Activated CD4-positive, alpha-beta T cell treated with anti-CD3 and anti-CD28 coated beads for 36 hours (primary cell): ENCODE data around the gene MEIS3. TPM values are rescaled to one million over a fixed set of nuclear protein-coding genes. Genes with fewer than 3 reads are reported as not detected.
"Not testable (repeated sequence)": the region's sequence is repeated elsewhere in the genome, so short reads cannot be mapped to it uniquely, and the experiment has no call there.

Source experiments
- ATAC-seq: fragments of 200-7000 bp; cut with Tn5 transposase; one replicate; pipeline ENCODE4 v1.10.0; 2021; ENCODE audit warnings: mild to moderate bottlenecking, moderate library complexity
- CTCF ChIA-PET: fragments of 350-600 bp; sonication (Branson Sonifier 250); formaldehyde crosslinking; loops from one replicate; lab custom pipeline; 2021; ENCODE audit warnings: antibody characterized with exemption; lab: Charles Lee
- POLR2A ChIA-PET: fragments of 350-600 bp; sonication (Branson Sonifier 250); formaldehyde crosslinking; loops from one replicate; lab custom pipeline; 2021; ENCODE audit warnings: antibody characterized with exemption, inconsistent platforms; lab: Charles Lee
- DNase-seq: peaks from one replicate; pipeline ENCODE4 v3.0.0-alpha.2; 2020
- H3K27ac Mint-ChIP-seq: one replicate; pipeline ENCODE4 v1.8.0; 2021; ENCODE audit warnings: mixed read lengths
- H3K27me3 Mint-ChIP-seq: one replicate; pipeline ENCODE4 v1.8.0; 2021; ENCODE audit warnings: mixed read lengths
- H3K36me3 Mint-ChIP-seq: one replicate; pipeline ENCODE4 v1.8.0; 2021; ENCODE audit warnings: low read depth, mixed read lengths
- H3K4me1 Mint-ChIP-seq: one replicate; pipeline ENCODE4 v1.8.0; 2021; ENCODE audit warnings: mixed read lengths
- H3K4me3 Mint-ChIP-seq: one replicate; pipeline ENCODE4 v1.8.0; 2021; ENCODE audit warnings: mild to moderate bottlenecking, moderate library complexity, mixed read lengths
- H3K9me3 Mint-ChIP-seq: one replicate; pipeline ENCODE4 v1.8.0; 2021; ENCODE audit warnings: low read depth, mixed read lengths
- intact Hi-C, 2 experiments: fragments of 100-400 bp; cut with DNase I in 1 of 2; cut with micrococcal nuclease in 1 of 2; formaldehyde crosslinking; loops; one replicate each; pipeline versions ENCODE4 v1.14.2 to v1.15.1; 2022 to 2024; cut with DNase I, micrococcal nuclease
- total RNA-seq, 2 experiments: library from RNA; stranded (reverse); gene quantifications; one replicate each; pipeline ENCODE4 v1.2.3, GENCODE V29; 2021

Gene MEIS3
- total RNA-seq, 2 experiments from 2014 or later: 0.28 TPM; not detected in 1

DNA sequence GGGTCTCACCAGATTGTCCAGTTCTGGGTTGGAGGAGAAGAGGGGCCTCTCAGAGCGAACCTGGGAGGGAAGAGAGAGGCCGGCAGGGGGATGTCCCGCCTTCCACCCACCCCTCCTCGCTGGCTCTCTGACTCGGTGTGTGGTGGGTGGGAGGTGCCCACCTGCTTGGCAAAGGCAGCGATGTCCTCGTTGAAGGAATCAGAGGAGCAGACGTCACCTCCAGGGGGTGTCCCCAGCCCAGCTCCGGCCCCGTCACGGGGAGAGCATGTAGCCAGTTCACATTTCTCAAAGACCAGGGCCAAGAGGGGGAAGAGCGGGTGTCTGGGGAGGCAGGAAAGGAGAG lies 2.7 kb downstream of the MEIS3 start:
- Mint-ChIP-seq H3K9me3 (no peaks in the 10 kb centered on the region), H3K36me3 (no peaks in the 10 kb centered on the region), H3K4me1 (peaks cover 25% of the 10 kb centered on the region), H3K4me3 (no peak overlapping the region), H3K27ac (no peak overlapping the region), H3K27me3 (peaks cover 59% of the 10 kb centered on the region)
- intact Hi-C loops: no loop called here
- no peak for DNase-seq
- ATAC-seq: no peak
- ChIA-PET CTCF (no interaction called here), POLR2A (no interaction called here)

DNA sequence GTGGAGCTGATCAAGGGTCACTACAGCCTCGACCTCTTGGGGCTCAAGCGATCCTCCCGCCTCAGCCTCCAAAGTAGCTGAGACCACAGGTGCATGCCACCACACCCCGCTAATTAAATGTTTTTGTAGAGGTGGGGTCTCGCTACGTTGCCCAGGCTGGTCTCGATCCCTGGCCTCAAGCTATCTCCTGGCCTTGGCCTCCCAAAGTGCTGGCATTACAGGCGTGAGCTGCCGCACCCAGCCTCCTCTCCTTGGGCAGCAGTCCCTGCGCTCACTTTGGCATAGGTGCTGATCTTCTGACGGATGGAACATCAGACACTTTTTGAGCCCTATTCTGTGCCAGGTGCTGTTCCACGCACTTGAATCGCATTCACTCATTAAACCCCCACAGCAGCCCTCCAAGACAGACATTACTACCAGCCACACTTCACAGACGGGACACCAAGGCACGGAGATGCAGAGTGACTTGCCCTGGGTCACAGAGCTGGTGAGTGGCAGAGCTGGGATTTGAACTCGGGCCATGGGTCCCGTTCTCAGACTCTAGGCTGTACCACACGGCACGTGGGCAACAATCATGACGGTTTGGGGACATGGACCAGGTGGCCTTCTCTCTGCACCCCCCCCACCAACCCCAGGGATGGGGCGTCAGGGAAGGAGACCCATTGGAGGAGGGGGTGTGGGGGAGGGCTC lies 3.2 kb downstream of the MEIS3 start:
- ChIA-PET CTCF (interaction anchor here (0.7 to 1.3 kb wide), 4 partner anchors 12 to 283 kb away, joined by 3 to 7 read pairs (median 4); no protein-coding TSS in a partner anchor), POLR2A (no interaction called here)
- ATAC-seq (no peak), DNase-seq (no peak)
- Mint-ChIP-seq H3K4me1 (peaks cover 22% of the 10 kb centered on the region), H3K36me3 (no peaks in the 10 kb centered on the region), H3K27ac (no peak overlapping the region), H3K4me3 (no peak overlapping the region), H3K9me3 (no peaks in the 10 kb centered on the region), H3K27me3 (peaks cover 54% of the 10 kb centered on the region)
- intact Hi-C loops: no loop called here

DNA sequence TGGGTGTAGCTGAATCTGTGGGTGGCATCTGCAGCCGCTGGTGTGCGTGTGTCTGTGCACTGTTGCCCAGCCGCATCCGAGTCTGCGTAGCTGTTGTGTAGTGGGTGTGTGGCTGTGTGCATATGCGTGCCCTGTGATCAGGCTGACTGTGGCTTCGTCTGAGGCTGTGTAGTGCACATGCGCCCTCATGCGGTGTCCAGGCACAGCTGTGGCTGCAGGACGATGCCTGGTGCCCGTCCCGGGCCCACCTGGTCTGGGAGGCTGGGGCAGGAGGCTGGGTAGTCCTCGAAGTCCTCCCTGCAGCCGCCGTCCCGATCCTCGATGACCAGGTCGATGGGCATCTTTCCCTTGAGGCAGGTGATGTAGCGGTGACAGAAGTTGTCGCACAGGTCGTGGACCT lies 4.9 kb downstream of the MEIS3 start:
- Mint-ChIP-seq H3K27me3 (peaks cover 42% of the 10 kb centered on the region), H3K9me3 (no peaks in the 10 kb centered on the region), H3K4me3 (no peak overlapping the region), H3K4me1 (peaks cover 14% of the 10 kb centered on the region), H3K36me3 (no peaks in the 10 kb centered on the region), H3K27ac (no peak overlapping the region)
- ChIA-PET POLR2A (no interaction called here), CTCF (interaction anchor here (1.2 to 1.3 kb wide), 2 partner anchors 14 kb away, joined by 3 to 7 read pairs; no protein-coding TSS in a partner anchor)
- intact Hi-C loops: no loop called here
- ATAC-seq (no peak), DNase-seq (no peak)

DNA sequence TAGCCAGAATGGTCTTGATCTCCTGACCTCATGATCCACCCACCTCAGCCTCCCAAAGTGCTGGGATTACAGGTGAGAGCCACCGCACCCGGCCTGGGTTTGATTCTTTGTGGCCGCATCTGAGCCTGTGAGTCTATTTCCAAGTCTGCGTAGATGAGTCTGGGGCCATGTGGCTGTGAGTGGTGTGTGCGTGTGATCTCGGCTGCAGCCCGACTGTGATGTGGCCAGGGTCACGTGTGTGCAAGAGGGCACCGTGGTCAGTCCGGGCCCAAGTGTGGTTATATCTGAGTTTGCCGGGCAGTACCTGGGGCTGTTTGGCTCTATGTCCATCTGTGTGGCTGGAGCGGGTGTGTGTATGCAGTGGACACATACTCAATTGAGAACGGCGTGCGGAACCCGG lies 5.4 kb downstream of the MEIS3 start:
- Mint-ChIP-seq H3K36me3 (no peaks in the 10 kb centered on the region), H3K4me3 (no peak overlapping the region), H3K27ac (no peak overlapping the region), H3K4me1 (peaks cover 14% of the 10 kb centered on the region), H3K27me3 (peaks cover 46% of the 10 kb centered on the region), H3K9me3 (no peaks in the 10 kb centered on the region)
- intact Hi-C loops: no loop called here
- no peak for ATAC-seq
- CTCF ChIA-PET: interaction anchor here (1.2 kb wide), 1 partner anchor 14 kb away, joined by 3 read pairs; no protein-coding TSS in a partner anchor
- no peak for DNase-seq
- POLR2A ChIA-PET: no interaction called here

DNA sequence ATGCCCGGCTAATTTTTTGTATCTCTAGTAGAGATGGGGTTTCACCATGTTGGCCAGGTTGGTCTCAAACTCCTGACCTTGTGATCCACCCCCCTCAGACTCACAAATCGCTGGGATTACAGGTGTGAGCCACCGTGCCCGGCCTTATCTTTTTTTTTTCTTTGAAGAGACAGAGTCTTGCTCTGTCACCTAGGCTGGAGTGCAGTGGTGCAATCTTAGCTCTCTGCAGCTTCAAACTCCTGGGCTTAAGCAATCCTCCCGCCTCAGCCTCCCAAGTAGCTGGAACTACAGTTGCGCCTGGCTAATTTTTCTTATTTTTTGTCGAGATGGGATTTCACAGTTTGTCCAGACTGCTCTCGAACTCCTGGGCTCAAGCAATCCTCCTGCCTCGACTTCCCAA lies 7.6 kb downstream of the MEIS3 start:
- intact Hi-C loops, DNase-seq, H3K9me3 Mint-ChIP-seq, H3K36me3 Mint-ChIP-seq, H3K27ac Mint-ChIP-seq, ATAC-seq, POLR2A ChIA-PET, CTCF ChIA-PET, H3K4me3 Mint-ChIP-seq, H3K4me1 Mint-ChIP-seq: not testable (repeated sequence)
- H3K27me3 Mint-ChIP-seq: peaks cover 35% of the 10 kb centered on the region

DNA sequence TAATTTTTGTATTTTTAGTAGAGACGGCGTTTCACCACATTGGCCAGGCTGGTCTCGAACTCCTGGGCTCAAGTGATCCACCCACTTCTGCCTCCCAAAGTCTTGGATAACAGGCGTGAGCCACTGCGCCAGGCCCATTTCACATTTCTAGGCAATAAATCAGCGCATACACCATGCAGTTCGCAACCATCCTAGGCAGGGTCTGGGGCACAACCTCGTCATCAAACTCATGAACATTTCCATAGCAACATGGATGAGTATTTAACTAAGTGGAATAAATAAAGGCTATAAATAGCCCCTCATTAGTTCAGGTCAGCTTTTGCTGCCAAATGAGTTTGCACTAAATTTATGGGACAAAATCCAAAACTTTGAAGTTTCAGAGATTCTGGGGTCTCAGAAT lies 8.2 kb downstream of the MEIS3 start:
- no peaks in the 10 kb centered on the region for H3K36me3 Mint-ChIP-seq
- H3K4me1 Mint-ChIP-seq: no peaks in the 10 kb centered on the region
- no peak for ATAC-seq
- ChIA-PET POLR2A (no interaction called here), CTCF (no interaction called here)
- no peak for DNase-seq
- H3K27ac Mint-ChIP-seq: no peak overlapping the region
- intact Hi-C loops: no loop called here
- H3K27me3 Mint-ChIP-seq: peaks cover 35% of the 10 kb centered on the region
- H3K4me3 Mint-ChIP-seq: no peak overlapping the region
- no peaks in the 10 kb centered on the region for H3K9me3 Mint-ChIP-seq

DNA sequence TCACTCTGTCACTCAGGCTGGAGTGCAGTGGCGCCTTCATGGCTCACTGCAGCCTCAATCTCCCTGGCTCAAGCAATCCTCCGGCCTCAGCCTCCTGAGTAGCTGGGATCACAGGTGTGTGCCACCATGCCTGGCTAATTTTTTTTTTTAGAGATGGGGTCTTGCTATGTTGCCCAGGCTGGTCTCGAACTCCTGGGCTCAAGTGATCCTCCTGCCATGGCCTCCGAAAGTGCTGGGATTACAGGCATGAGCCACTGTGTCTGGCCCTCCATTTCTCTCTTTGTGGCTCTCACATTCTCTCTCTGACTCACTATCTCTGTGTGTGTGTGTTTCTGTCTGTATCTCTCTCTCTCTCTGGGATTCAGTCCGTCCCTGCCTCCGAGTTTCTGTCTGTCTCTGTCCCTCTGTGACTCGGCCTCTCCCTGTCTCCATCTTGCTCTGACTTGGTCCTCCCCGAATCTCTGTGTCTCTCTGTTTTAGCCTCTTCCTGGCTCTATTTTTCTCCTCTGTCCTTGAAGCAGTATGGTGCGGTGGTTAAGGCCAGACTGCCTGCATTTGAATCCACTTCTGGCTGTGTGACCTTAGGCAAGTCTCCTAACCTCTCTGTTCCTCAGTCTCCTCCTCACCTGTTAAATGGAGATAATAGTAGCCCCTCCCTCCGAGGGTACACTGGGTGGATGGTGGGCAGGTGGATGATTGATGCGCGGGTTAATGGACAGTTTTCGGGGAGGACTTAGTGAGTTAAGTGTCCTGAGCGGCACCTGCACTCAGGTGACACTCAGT lies 11.0 kb downstream of the MEIS3 start:
- Mint-ChIP-seq H3K4me3 (no peak overlapping the region), H3K27ac (no peak overlapping the region), H3K27me3 (peaks cover 33% of the 10 kb centered on the region), H3K9me3 (no peaks in the 10 kb centered on the region), H3K36me3 (no peaks in the 10 kb centered on the region), H3K4me1 (no peaks in the 10 kb centered on the region)
- CTCF ChIA-PET: interaction anchor here (0.6 kb wide), 1 partner anchor 110 kb away, joined by 3 read pairs; no protein-coding TSS in a partner anchor
- intact Hi-C loops: no loop called here
- ATAC-seq (no peak), DNase-seq (no peak)
- POLR2A ChIA-PET: no interaction called here

DNA sequence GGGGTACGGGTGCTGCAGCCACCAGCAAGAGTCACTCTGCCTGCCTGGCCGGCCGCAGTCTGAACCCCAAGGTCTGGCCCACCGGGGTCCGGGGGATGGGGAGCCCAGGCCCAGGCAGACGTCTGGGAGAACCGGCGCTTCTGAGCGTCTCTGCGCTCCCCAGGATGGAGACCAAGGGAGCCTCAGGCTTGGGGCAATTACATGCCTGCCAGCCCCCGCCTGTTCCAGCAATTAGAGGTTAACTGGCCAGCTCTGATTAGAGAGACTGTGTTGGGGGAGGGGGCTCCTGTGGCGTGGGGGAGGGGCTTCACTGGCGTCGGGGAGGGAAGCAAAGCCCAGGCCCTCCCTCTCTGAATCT lies 11.9 kb downstream of the MEIS3 start:
- H3K9me3 Mint-ChIP-seq: no peaks in the 10 kb centered on the region
- H3K4me3 Mint-ChIP-seq: no peak overlapping the region
- peaks cover 31% of the 10 kb centered on the region for H3K27me3 Mint-ChIP-seq
- no peaks in the 10 kb centered on the region for H3K4me1 Mint-ChIP-seq
- DNase-seq (no peak), ATAC-seq (no peak)
- intact Hi-C loops: no loop called here
- no peaks in the 10 kb centered on the region for H3K36me3 Mint-ChIP-seq
- ChIA-PET POLR2A (no interaction called here), CTCF (interaction anchor here (0.6 kb wide), 1 partner anchor 109 kb away, joined by 3 read pairs; no protein-coding TSS in a partner anchor)
- H3K27ac Mint-ChIP-seq: no peak overlapping the region

DNA sequence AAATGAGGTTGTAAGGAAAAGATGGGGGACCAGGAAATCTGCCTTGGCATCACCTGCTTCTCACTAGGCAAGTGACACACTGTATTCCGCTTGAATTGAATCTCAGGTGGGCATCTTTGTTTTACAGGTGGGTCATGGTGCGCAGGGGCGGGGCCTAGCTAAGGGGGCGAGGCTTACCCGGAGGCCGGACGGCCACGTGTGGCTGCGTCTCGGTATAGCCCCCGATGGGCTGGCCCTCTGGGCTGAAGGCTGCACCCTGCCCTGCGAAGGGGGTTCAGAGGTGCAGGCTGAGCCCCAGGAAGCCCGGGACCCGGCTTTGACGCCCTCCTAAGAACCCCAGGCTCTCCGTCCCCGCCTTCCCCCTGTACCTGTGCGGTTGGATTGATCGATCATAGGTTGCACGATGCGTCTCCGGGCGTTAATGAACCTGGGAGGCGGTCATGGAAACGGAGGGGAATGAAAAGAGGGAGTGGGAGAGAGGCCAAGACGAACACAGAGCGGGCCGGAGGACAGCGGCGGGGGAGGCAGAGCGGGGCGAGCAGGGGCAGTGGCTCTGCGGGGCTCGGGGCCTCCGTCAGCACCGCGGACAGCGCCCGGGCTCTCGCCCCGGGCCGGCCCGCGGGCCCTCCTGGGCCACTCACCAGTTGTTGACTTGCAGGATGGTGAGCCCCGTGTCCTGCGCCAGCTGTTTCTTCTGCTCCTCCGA lies 12.5 kb downstream of the MEIS3 start:
- intact Hi-C loops: no loop called here
- Mint-ChIP-seq H3K9me3 (no peaks in the 10 kb centered on the region), H3K4me3 (no peak overlapping the region), H3K27me3 (peaks cover 31% of the 10 kb centered on the region), H3K36me3 (no peaks in the 10 kb centered on the region), H3K4me1 (no peaks in the 10 kb centered on the region), H3K27ac (no peak overlapping the region)
- ChIA-PET CTCF (no interaction called here), POLR2A (no interaction called here)
- no peak for DNase-seq
- peak; percentile 33 for ATAC-seq

DNA sequence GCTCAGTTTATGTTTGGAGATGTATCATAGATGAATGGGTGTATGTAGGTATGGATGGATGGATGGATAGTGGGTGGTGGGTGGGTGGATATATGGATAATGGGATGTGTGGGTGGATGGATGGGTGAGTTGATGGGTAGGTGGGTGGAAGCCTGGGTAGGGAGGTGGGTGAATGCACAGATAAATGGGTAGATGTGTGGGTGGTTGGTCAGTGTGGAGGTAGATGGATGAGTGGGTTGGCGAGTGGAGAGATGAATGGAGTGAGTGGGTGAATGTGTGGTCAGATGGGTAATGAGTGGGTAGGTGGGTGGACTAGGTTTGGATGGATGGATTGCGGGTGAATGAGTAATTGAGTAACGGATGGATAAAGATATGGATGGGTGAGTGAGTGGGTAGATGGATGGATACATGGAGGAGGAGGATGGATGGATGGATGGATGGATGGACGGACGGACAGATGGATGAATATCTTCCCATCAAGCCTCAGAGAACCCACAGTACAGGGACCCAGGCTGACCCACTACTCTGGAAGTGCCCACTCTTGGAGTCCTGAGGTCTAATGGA lies 13.4 kb downstream of the MEIS3 start:
- CTCF ChIA-PET: no interaction called here
- H3K4me1 Mint-ChIP-seq: no peaks in the 10 kb centered on the region
- no peak for DNase-seq
- POLR2A ChIA-PET: no interaction called here
- intact Hi-C loops: no loop called here
- peaks cover 31% of the 10 kb centered on the region for H3K27me3 Mint-ChIP-seq
- no peaks in the 10 kb centered on the region for H3K9me3 Mint-ChIP-seq
- no peak overlapping the region for H3K27ac Mint-ChIP-seq
- no peak for ATAC-seq
- no peaks in the 10 kb centered on the region for H3K36me3 Mint-ChIP-seq
- no peak overlapping the region for H3K4me3 Mint-ChIP-seq

DNA sequence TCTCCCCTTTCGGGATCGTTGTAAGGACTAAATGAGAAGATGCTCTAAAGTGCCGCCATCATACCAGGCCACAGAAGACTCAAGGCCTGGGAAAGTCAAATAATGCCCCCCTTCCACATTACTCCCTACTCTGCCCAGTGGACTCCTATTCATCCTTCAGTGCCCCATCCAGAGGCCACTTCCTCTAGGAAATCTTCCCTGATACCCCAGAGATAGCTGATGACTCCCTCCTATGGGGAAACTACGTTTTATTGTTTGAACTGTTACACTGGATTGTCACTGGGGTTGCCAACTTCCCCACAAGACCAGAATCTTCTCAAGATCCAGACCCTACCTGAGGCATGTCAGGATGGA lies 14.2 kb downstream of the MEIS3 start:
- Mint-ChIP-seq H3K4me1 (no peaks in the 10 kb centered on the region), H3K27me3 (peaks cover 31% of the 10 kb centered on the region), H3K4me3 (no peak overlapping the region), H3K27ac (no peak overlapping the region), H3K36me3 (no peaks in the 10 kb centered on the region), H3K9me3 (no peaks in the 10 kb centered on the region)
- DNase-seq (no peak), ATAC-seq (no peak)
- intact Hi-C loops: no loop called here
- POLR2A ChIA-PET: no interaction called here
- CTCF ChIA-PET: no interaction called here
